ENCODE data around the gene RP2. TPM values are rescaled to one million over a fixed set of nuclear protein-coding genes. Genes with fewer than 3 reads are reported as not detected.

Gene RP2
- total RNA-seq, 1 experiment from 2014 or later, result 5.7 TPM

DNA sequence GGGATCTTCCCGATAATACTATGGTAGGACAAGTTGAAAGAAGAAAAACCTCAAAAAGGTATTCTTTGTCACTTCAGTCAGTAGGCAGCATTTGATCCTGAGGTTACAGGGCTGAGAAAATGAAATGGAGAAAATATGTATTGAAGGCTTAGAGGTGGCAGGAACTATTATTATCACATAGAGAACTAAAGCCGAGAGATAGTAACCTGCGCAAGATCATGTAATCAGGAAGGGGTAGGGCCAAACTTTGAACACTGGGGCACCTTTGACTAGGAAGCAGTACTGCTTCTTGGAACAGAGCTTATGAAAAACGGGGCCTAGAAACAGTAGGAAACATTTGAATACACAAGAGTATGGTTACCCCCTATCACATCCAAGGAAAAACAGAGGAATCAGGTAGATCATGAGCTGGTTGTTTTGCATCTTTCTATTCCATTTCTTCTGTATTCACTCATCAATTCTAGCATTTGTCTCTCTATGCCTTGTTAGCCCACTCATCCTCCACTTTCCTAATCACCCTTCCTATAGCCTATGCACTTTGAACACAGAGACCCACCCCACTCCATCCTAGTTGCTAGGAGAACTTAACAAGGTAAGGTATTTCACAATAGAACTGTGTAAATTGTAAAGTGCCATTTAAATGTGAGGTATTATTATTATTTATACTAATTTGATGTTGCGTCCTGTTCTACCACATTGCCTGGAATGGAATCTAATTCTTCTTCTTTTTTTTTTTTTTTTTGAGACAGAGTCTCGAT is 43.3 kb upstream of the RP2 start:
- Histone ChIP-seq H3K27me3 (ENCODE audit: insufficient read depth, low read length) (no peaks in the 10 kb centered on the region), H3K9me3 (ENCODE audit: control insufficient read depth in 1 of 2, insufficient read depth in 1 of 2, low read depth in 1 of 2, low read length in 2 of 2) (no peaks in the 10 kb centered on the region), H3K4me3 (replicated peaks in 1 of 2; ENCODE audit: low read depth in 1 of 2, low read length in 2 of 2) (no peak overlapping the region), H2AFZ (ENCODE audit: low read depth, low read length, poor library complexity, severe bottlenecking) (peak overlapping the region; percentile 74), H4K20me1 (ENCODE audit: insufficient read depth) (no peaks in the 10 kb centered on the region), H3K9ac (ENCODE audit: low read length) (no peak overlapping the region), H3K9me2 (ENCODE audit: insufficient read depth) (no peaks in the 10 kb centered on the region), H3K4me1 (ENCODE audit: control insufficient read depth in 1 of 2, insufficient read depth in 2 of 2, low read length in 2 of 2) (peaks cover 2 to 28% of the 10 kb centered on the region in 2 experiments; a peak in 3 of 4 replicates), H3K27ac (ENCODE audit: low read depth, low read length) (no peak overlapping the region), H3K4me2 (ENCODE audit: low read length) (peak overlapping the region; percentile 65), H3K79me2 (ENCODE audit: insufficient read depth, low read length) (no peaks in the 10 kb centered on the region), H3K36me3 (ENCODE audit: control insufficient read depth in 1 of 2, insufficient read depth in 2 of 2, low read length in 2 of 2) (no peaks in the 10 kb centered on the region)
- ChIA-PET RAD21 (ENCODE audit: low non-redundant PET in 1 of 2, low total read pairs in 2 of 2, uncharacterized antibody in 2 of 2, unreplicated experiment in 2 of 2) (no interaction called here), CTCF (interaction anchor here (1.7 kb wide), 1 partner anchor 238 kb away, joined by 3 read pairs; no protein-coding TSS in a partner anchor), POLR2A (no interaction called here)
- ATAC-seq (no peak), DNase-seq (ENCODE audit: low read depth, low spot score) (no peak)
- BruUV-seq (replicated peaks), result no TSS peak
- intact Hi-C loops (cut with micrococcal nuclease), result no loop called here
- no peak for TF ChIP-seq ZFX (IDR thresholded peaks at IDR 0.05)
- TF ChIP-seq EGR1 (IDR thresholded peaks at IDR 0.05; ENCODE audit: low read depth), result no peak
- TF ChIP-seq, protein P1, sequence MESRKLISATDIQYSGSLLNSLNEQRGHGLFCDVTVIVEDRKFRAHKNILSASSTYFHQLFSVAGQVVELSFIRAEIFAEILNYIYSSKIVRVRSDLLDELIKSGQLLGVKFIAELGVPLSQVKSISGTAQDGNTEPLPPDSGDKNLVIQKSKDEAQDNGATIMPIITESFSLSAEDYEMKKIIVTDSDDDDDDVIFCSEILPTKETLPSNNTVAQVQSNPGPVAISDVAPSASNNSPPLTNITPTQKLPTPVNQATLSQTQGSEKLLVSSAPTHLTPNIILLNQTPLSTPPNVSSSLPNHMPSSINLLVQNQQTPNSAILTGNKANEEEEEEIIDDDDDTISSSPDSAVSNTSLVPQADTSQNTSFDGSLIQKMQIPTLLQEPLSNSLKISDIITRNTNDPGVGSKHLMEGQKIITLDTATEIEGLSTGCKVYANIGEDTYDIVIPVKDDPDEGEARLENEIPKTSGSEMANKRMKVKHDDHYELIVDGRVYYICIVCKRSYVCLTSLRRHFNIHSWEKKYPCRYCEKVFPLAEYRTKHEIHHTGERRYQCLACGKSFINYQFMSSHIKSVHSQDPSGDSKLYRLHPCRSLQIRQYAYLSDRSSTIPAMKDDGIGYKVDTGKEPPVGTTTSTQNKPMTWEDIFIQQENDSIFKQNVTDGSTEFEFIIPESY (IDR thresholded peaks at IDR 0.05; ENCODE audit: extremely low read depth, insufficient replicate concordance, low read length), result no peak
- no peak for TF ChIP-seq ZNF274 (IDR thresholded peaks at IDR 0.05; ENCODE audit: low read depth, low read length)
- no peak for TF ChIP-seq POLR2A (IDR thresholded peaks at IDR 0.05; ENCODE audit: borderline replicate concordance, extremely low read depth, insufficient read depth, insufficient read length)
- TF ChIP-seq, protein P2, sequence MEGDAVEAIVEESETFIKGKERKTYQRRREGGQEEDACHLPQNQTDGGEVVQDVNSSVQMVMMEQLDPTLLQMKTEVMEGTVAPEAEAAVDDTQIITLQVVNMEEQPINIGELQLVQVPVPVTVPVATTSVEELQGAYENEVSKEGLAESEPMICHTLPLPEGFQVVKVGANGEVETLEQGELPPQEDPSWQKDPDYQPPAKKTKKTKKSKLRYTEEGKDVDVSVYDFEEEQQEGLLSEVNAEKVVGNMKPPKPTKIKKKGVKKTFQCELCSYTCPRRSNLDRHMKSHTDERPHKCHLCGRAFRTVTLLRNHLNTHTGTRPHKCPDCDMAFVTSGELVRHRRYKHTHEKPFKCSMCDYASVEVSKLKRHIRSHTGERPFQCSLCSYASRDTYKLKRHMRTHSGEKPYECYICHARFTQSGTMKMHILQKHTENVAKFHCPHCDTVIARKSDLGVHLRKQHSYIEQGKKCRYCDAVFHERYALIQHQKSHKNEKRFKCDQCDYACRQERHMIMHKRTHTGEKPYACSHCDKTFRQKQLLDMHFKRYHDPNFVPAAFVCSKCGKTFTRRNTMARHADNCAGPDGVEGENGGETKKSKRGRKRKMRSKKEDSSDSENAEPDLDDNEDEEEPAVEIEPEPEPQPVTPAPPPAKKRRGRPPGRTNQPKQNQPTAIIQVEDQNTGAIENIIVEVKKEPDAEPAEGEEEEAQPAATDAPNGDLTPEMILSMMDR (IDR thresholded peaks at IDR 0.05 in 2 of 3, conservative IDR thresholded peaks at IDR 0.05 in 1 of 3; ENCODE audit: borderline replicate concordance in 1 of 3, insufficient read depth in 1 of 3, low read depth in 2 of 3, low read length in 2 of 3), result no peak
- no peak for TF ChIP-seq CEBPB (IDR thresholded peaks at IDR 0.05; ENCODE audit: low read depth)
- TF ChIP-seq EZH2 (IDR thresholded peaks at IDR 0.05), result no peak
- no peak for TF ChIP-seq TCF7L2 (IDR thresholded peaks at IDR 0.05; ENCODE audit: borderline replicate concordance, extremely low read depth, insufficient read depth, insufficient read length)
- TF ChIP-seq CBX3 (IDR thresholded peaks at IDR 0.05; ENCODE audit: low read depth), result no peak
- no peak for TF ChIP-seq YY1 (IDR thresholded peaks at IDR 0.05; ENCODE audit: extremely low read depth, insufficient replicate concordance, low read depth, low read length)
- no peak for TF ChIP-seq JUND (IDR thresholded peaks at IDR 0.05)

Measured in HCT116 (cell line).